ENCODE measurements around the gene RBM38.

The RBM38 gene

DNA sequence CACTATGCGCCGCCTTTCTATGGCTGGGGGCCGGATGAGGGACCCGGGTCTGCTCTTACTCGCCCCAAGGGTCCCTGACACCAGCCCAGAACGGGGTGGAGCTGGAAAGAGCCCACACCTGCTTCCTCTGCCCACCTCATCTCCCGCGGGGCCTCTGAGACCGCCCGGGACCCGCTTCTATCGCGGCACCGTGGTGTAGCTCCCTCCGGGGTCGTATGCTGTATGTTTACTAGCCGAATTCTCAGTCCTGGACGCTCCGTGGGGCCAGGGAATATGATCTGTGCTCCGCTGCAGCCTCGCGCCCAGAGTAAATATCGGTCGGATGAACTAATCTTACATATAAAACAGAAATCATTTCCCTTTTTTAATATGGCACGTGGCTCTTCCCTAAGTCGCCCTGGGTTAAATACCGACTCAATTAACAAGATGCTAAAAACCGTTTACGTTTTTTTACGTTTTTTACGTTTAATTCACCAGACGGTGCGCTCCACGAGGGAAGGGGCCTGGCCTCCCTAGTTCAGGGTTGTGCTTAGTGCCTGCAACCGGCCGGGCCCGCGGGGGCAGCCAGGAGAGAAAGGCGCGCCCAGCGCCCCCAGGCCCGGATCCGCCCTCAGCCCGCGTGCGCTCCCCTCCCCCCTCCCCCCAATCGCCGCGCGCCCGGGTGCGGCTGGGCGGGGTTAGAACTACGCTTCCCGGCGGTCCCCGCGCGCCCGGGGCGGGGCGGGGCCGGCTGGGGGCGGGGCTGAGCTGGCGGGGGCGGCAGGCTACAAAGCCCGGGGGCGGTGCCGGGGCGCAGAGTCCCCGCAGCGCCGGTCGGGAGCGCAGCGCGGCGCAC is at the start of gene RBM38 (continued):
- TF ChIP-seq, protein P1, sequence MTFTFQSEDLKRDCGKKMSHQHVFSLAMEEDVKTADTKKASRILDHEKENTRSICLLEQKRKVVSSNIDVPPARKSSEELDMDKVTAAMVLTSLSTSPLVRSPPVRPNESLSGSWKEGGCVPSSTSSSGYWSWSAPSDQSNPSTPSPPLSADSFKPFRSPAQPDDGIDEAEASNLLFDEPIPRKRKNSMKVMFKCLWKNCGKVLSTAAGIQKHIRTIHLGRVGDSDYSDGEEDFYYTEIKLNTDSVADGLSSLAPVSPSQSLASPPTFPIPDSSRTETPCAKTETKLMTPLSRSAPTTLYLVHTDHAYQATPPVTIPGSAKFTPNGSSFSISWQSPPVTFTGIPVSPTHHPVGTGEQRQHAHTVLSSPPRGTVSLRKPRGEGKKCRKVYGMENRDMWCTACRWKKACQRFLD (tag by site-specific recombination; IDR thresholded peaks at IDR 0.05): no peak
- TF ChIP-seq KLF7 (tag by site-specific recombination; IDR thresholded peaks at IDR 0.05; ENCODE audit: borderline replicate concordance) (peak; percentile 58; the same call in 1 of the 2 replicates), ZNF792 (tag by site-specific recombination; IDR thresholded peaks at IDR 0.05) (no peak), ZFP41 (tag by site-specific recombination; IDR thresholded peaks at IDR 0.05; ENCODE audit: borderline replicate concordance) (no peak), ZNF274 (IDR thresholded peaks at IDR 0.05; ENCODE audit: low read length) (no peak), ZNF274 (tag by site-specific recombination; IDR thresholded peaks at IDR 0.05; ENCODE audit: borderline replicate concordance) (no peak), SP2 (tag by site-specific recombination; IDR thresholded peaks at IDR 0.05) (no peak), ZNF404 (tag by site-specific recombination; IDR thresholded peaks at IDR 0.05) (no peak), ZNF433 (tag by site-specific recombination; IDR thresholded peaks at IDR 0.05; ENCODE audit: low read depth) (no peak), KLF8 (tag by site-specific recombination; IDR thresholded peaks at IDR 0.05) (peak; percentile 78; the same call in 1 of the 2 replicates), ZNF10 (tag by site-specific recombination; IDR thresholded peaks at IDR 0.05) (no peak), ZNF830 (tag by site-specific recombination; IDR thresholded peaks at IDR 0.05; ENCODE audit: low read depth) (no peak), ZNF311 (tag by site-specific recombination; IDR thresholded peaks at IDR 0.05; ENCODE audit: borderline replicate concordance) (no peak), ZNF174 (tag by site-specific recombination; IDR thresholded peaks at IDR 0.05) (no peak), ZNF350 (tag by site-specific recombination; IDR thresholded peaks at IDR 0.05) (no peak)
- TF ChIP-seq, protein P2, sequence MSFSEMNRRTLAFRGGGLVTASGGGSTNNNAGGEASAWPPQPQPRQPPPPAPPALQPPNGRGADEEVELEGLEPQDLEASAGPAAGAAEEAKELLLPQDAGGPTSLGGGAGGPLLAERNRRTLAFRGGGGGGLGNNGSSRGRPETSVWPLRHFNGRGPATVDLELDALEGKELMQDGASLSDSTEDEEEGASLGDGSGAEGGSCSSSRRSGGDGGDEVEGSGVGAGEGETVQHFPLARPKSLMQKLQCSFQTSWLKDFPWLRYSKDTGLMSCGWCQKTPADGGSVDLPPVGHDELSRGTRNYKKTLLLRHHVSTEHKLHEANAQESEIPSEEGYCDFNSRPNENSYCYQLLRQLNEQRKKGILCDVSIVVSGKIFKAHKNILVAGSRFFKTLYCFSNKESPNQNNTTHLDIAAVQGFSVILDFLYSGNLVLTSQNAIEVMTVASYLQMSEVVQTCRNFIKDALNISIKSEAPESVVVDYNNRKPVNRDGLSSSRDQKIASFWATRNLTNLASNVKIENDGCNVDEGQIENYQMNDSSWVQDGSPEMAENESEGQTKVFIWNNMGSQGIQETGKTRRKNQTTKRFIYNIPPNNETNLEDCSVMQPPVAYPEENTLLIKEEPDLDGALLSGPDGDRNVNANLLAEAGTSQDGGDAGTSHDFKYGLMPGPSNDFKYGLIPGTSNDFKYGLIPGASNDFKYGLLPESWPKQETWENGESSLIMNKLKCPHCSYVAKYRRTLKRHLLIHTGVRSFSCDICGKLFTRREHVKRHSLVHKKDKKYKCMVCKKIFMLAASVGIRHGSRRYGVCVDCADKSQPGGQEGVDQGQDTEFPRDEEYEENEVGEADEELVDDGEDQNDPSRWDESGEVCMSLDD (tag by site-specific recombination; IDR thresholded peaks at IDR 0.05): no peak
- TF ChIP-seq, protein P3, sequence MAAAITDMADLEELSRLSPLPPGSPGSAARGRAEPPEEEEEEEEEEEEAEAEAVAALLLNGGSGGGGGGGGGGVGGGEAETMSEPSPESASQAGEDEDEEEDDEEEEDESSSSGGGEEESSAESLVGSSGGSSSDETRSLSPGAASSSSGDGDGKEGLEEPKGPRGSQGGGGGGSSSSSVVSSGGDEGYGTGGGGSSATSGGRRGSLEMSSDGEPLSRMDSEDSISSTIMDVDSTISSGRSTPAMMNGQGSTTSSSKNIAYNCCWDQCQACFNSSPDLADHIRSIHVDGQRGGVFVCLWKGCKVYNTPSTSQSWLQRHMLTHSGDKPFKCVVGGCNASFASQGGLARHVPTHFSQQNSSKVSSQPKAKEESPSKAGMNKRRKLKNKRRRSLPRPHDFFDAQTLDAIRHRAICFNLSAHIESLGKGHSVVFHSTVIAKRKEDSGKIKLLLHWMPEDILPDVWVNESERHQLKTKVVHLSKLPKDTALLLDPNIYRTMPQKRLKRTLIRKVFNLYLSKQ (tag by site-specific recombination; IDR thresholded peaks at IDR 0.05; ENCODE audit: borderline replicate concordance): no peak
- TF ChIP-seq, protein P4, sequence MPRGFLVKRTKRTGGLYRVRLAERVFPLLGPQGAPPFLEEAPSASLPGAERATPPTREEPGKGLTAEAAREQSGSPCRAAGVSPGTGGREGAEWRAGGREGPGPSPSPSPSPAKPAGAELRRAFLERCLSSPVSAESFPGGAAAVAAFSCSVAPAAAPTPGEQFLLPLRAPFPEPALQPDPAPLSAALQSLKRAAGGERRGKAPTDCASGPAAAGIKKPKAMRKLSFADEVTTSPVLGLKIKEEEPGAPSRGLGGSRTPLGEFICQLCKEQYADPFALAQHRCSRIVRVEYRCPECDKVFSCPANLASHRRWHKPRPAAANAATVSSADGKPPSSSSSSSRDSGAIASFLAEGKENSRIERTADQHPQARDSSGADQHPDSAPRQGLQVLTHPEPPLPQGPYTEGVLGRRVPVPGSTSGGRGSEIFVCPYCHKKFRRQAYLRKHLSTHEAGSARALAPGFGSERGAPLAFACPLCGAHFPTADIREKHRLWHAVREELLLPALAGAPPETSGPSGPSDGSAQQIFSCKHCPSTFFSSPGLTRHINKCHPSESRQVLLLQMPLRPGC (tag by site-specific recombination; IDR thresholded peaks at IDR 0.05): no peak
- TF ChIP-seq, protein P5, sequence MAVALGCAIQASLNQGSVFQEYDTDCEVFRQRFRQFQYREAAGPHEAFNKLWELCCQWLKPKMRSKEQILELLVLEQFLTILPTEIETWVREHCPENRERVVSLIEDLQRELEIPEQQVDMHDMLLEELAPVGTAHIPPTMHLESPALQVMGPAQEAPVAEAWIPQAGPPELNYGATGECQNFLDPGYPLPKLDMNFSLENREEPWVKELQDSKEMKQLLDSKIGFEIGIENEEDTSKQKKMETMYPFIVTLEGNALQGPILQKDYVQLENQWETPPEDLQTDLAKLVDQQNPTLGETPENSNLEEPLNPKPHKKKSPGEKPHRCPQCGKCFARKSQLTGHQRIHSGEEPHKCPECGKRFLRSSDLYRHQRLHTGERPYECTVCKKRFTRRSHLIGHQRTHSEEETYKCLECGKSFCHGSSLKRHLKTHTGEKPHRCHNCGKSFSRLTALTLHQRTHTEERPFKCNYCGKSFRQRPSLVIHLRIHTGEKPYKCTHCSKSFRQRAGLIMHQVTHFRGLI (tag by site-specific recombination; IDR thresholded peaks at IDR 0.05): no peak
- TF ChIP-seq, protein P6, sequence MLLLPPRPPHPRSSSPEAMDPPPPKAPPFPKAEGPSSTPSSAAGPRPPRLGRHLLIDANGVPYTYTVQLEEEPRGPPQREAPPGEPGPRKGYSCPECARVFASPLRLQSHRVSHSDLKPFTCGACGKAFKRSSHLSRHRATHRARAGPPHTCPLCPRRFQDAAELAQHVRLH (tag by site-specific recombination; IDR thresholded peaks at IDR 0.05): no peak
- TF ChIP-seq, protein P7, sequence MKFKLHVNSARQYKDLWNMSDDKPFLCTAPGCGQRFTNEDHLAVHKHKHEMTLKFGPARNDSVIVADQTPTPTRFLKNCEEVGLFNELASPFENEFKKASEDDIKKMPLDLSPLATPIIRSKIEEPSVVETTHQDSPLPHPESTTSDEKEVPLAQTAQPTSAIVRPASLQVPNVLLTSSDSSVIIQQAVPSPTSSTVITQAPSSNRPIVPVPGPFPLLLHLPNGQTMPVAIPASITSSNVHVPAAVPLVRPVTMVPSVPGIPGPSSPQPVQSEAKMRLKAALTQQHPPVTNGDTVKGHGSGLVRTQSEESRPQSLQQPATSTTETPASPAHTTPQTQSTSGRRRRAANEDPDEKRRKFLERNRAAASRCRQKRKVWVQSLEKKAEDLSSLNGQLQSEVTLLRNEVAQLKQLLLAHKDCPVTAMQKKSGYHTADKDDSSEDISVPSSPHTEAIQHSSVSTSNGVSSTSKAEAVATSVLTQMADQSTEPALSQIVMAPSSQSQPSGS (tag by site-specific recombination; IDR thresholded peaks at IDR 0.05; ENCODE audit: low read depth): no peak
